NB4 (cell line): ENCODE data around the gene ZNF445.

Experiments used
- MYC ChIP-seq: IDR thresholded peaks from 2 replicates; pipeline ENCODE4 v1.6.1; 2011; ENCODE audit warnings: low read depth, low read length
- POLR2A ChIP-seq: IDR thresholded peaks from 2 replicates; pipeline ENCODE4 v1.6.1; 2011; ENCODE audit warnings: mild to moderate bottlenecking; ENCODE audit not compliant: insufficient read length; ENCODE audit errors: extremely low read depth
- TF ChIP-seq, protein P1 (sequence below): IDR thresholded peaks from one replicate; pipeline ENCODE4 v1.5.1; 2012; ENCODE audit warnings: low read depth, low read length
- TF ChIP-seq, protein P2 (sequence below): IDR thresholded peaks from 2 replicates; pipeline ENCODE4 v1.6.1; 2011; ENCODE audit warnings: low read depth, low read length

GRCh38 chr3:44468572-44469520 lies 8.6 kb downstream of the ZNF445 start:
- TF ChIP-seq, protein P1, sequence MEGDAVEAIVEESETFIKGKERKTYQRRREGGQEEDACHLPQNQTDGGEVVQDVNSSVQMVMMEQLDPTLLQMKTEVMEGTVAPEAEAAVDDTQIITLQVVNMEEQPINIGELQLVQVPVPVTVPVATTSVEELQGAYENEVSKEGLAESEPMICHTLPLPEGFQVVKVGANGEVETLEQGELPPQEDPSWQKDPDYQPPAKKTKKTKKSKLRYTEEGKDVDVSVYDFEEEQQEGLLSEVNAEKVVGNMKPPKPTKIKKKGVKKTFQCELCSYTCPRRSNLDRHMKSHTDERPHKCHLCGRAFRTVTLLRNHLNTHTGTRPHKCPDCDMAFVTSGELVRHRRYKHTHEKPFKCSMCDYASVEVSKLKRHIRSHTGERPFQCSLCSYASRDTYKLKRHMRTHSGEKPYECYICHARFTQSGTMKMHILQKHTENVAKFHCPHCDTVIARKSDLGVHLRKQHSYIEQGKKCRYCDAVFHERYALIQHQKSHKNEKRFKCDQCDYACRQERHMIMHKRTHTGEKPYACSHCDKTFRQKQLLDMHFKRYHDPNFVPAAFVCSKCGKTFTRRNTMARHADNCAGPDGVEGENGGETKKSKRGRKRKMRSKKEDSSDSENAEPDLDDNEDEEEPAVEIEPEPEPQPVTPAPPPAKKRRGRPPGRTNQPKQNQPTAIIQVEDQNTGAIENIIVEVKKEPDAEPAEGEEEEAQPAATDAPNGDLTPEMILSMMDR = no peak
- TF ChIP-seq MYC (no peak), POLR2A (no peak)
- TF ChIP-seq, protein P2, sequence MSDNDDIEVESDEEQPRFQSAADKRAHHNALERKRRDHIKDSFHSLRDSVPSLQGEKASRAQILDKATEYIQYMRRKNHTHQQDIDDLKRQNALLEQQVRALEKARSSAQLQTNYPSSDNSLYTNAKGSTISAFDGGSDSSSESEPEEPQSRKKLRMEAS = no peak
